DND-41 (cell line): ENCODE measurements around the gene SENP7.

Experiments used
- EZH2 ChIP-seq: IDR thresholded peaks from 3 replicates; pipeline ENCODE4 v1.6.1; 2012; ENCODE audit warnings: borderline replicate concordance, low read depth, mild to moderate bottlenecking, moderate library complexity, low read length, inconsistent platforms; ENCODE audit not compliant: severe bottlenecking
- TF ChIP-seq, protein P1 (sequence below): IDR thresholded peaks from 2 replicates; pipeline ENCODE4 v1.5.1; 2012; ENCODE audit warnings: borderline replicate concordance, low read length, moderate library complexity, mild to moderate bottlenecking; ENCODE audit not compliant: poor library complexity, severe bottlenecking; ENCODE audit errors: extremely low read depth

DNA sequence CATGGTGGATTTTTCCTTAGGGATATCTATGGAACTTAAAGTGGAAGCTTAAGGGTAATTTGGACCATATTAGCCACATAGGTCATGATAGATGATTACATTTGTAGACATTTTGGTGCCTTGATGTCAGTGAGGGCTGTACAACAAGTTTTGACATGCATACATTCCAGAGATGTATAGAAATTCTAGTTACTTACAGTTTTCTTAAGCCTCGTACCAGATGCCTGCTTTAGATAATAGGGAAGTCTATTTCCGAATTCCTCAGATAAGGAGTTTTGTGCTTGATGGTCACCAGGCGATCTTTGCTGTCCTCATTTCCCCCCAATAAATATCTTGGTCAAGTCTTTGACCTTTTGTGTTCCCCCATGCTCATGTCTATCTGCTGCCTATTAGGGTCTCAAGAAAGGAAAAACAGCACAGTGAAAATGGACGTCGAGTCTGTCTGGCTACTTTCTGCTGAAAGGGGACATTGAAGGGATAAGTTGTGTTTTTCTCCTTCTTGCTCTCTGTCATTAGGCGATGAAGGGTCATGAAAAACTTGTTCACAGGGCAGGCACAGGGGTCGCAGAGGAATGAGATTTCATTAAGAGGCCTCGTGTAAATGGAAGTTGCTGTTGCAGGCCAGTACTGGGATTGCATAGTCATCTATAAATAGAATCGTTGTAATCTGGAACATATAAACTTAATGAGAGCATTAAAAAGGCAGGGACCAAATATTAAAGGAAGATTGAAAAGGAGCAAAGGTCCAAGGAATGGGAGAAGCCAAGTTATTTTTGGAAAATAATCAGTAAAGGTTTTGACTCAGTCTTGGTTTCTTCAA is 20.0 kb upstream of the SENP7 start:
- TF ChIP-seq, protein P1, sequence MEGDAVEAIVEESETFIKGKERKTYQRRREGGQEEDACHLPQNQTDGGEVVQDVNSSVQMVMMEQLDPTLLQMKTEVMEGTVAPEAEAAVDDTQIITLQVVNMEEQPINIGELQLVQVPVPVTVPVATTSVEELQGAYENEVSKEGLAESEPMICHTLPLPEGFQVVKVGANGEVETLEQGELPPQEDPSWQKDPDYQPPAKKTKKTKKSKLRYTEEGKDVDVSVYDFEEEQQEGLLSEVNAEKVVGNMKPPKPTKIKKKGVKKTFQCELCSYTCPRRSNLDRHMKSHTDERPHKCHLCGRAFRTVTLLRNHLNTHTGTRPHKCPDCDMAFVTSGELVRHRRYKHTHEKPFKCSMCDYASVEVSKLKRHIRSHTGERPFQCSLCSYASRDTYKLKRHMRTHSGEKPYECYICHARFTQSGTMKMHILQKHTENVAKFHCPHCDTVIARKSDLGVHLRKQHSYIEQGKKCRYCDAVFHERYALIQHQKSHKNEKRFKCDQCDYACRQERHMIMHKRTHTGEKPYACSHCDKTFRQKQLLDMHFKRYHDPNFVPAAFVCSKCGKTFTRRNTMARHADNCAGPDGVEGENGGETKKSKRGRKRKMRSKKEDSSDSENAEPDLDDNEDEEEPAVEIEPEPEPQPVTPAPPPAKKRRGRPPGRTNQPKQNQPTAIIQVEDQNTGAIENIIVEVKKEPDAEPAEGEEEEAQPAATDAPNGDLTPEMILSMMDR, result no peak
- no peak for TF ChIP-seq EZH2
